K562 (cell line): Measurements from ENCODE around the gene SMAP2. TPM values are rescaled to one million over a fixed set of nuclear protein-coding genes. Genes with fewer than 3 reads are reported as not detected.

ENCODE experiments used
- ATAC-seq: fragments of 200-7000 bp; cut with Tn5 transposase; 3 replicates; pipeline ENCODE4 v1.9.1; 2020; ENCODE audit warnings: moderate library complexity
- BruUV-seq: library from RNA; stranded (reverse); fragments of 400-500 nt; replicated peaks from 2 replicates; lab custom pipeline; 2021; lab: Mats Ljungman, UMichigan
- CTCF ChIA-PET: fragments of 300-600 bp; formaldehyde crosslinking; extraction: SDS; loops from one replicate; lab custom pipeline; 2021; ENCODE audit warnings: low intra/inter-chr PET ratio; lab: Yijun Ruan, JAX
- POLR2A ChIA-PET: fragments of 300-600, 350-650 bp; sonication (Branson Sonifier 250); formaldehyde crosslinking; extraction: SDS; loops from one replicate; lab custom pipeline; 2021; ENCODE audit warnings: antibody characterized with exemption, inconsistent platforms; lab: Yijun Ruan, JAX
- DNase-seq, 4 experiments: peaks; one replicate each; pipeline versions ENCODE4 v3.0.0 to v3.0.0-alpha.2; 2011 to 2018; ENCODE audit warnings: low spot score in 3 of 4, mixed read lengths in 3 of 4; ENCODE audit errors: extremely low read depth in 1 of 4
- FAIRE-seq: peaks from 2 replicates; lab custom pipeline; 2011; peaks lifted over from hg19 to GRCh38; lab: Jason Lieb, UNC
- H2AFZ ChIP-seq: 2 replicates; pipeline ENCODE4 v1.6.0; 2011; ENCODE audit warnings: low read depth, low read length, control low read depth, inconsistent platforms
- H3K27ac ChIP-seq: fragments of 200-600 bp; 3 replicates; pipeline ENCODE4 v1.8.0; 2011; ENCODE audit warnings: low read depth, mild to moderate bottlenecking, control low read depth, inconsistent platforms, low read length, moderate library complexity, mixed read lengths; ENCODE audit errors: extremely low read depth
- H3K27me3 ChIP-seq, 2 experiments: fragments of 300-600 bp in 1 of 2; 2 replicates in 1 of 2; 3 replicates in 1 of 2; pipeline versions ENCODE4 v1.6.0 to v1.8.0; 2011; ENCODE audit warnings: inconsistent platforms in 2 of 2, low read length in 2 of 2, mild to moderate bottlenecking in 1 of 2, mixed read lengths in 1 of 2, moderate library complexity in 1 of 2; ENCODE audit not compliant: control insufficient read depth in 2 of 2, insufficient read depth in 2 of 2
- H3K36me3 ChIP-seq: fragments of 300-600 bp; 3 replicates; pipeline ENCODE4 v1.8.0; 2011; ENCODE audit warnings: mild to moderate bottlenecking, low read length, inconsistent platforms; ENCODE audit not compliant: control insufficient read depth, insufficient read depth
- H3K4me1 ChIP-seq, 2 experiments: fragments of 200-600 bp in 1 of 2; replicated peaks in 1 of 2; 2 replicates in 1 of 2; 3 replicates in 1 of 2; pipeline versions ENCODE4 v1.5.1 to v1.8.0; 2011; ENCODE audit warnings: inconsistent platforms in 2 of 2, low read length in 2 of 2, mild to moderate bottlenecking in 1 of 2, mixed read lengths in 1 of 2, moderate library complexity in 1 of 2; ENCODE audit not compliant: control insufficient read depth in 2 of 2, insufficient read depth in 2 of 2
- H3K4me2 ChIP-seq: 2 replicates; pipeline ENCODE4 v1.6.1; 2011; ENCODE audit warnings: low read length, control low read depth, inconsistent platforms, mixed read lengths; ENCODE audit not compliant: insufficient read depth
- H3K4me3 ChIP-seq: fragments of 200-600 bp; sonication (generic), shearing (Covaris generic); 2 replicates; pipeline ENCODE4 v1.5.1; 2016; ENCODE audit warnings: control low read depth, inconsistent platforms
- H3K79me2 ChIP-seq: fragments of 200-600 bp; 3 replicates; pipeline ENCODE4 v1.8.0; 2011; ENCODE audit warnings: low read length, inconsistent platforms; ENCODE audit not compliant: control insufficient read depth, insufficient read depth
- H3K9ac ChIP-seq, 2 experiments: 2 replicates each; pipeline versions ENCODE4 v1.6.0 to v1.6.1; 2011; ENCODE audit warnings: low read depth in 2 of 2, low read length in 2 of 2, control low read depth in 1 of 2, inconsistent platforms in 1 of 2, mild to moderate bottlenecking in 1 of 2, mixed read lengths in 1 of 2; ENCODE audit not compliant: insufficient read depth in 1 of 2
- H3K9me1 ChIP-seq: one replicate; pipeline ENCODE4 v1.6.0; 2011; ENCODE audit warnings: inconsistent platforms, mild to moderate bottlenecking, low read length, moderate library complexity; ENCODE audit not compliant: control insufficient read depth, insufficient read depth
- H3K9me3 ChIP-seq: replicated peaks from 2 replicates; pipeline ENCODE4 v1.5.1; 2011; ENCODE audit warnings: low read depth, low read length, inconsistent platforms; ENCODE audit not compliant: control insufficient read depth, insufficient read depth
- H4K20me1 ChIP-seq: replicated peaks from 2 replicates; pipeline ENCODE4 v1.6.1; 2011; ENCODE audit warnings: low read length, inconsistent platforms, mixed read lengths; ENCODE audit not compliant: control insufficient read depth, insufficient read depth
- CBX5 ChIP-seq: IDR thresholded peaks from 2 replicates; pipeline ENCODE4 v1.6.1; 2014; ENCODE audit warnings: low read depth, borderline replicate concordance
- CCNT2 ChIP-seq: IDR thresholded peaks from 2 replicates; pipeline ENCODE4 v1.6.1; 2011; ENCODE audit warnings: borderline replicate concordance, low read depth, mild to moderate bottlenecking, moderate library complexity, mixed read lengths, low read length; ENCODE audit not compliant: insufficient read length; ENCODE audit errors: extremely low read depth
- JUN ChIP-seq, 2 experiments: sonication (generic) in 1 of 2; formaldehyde crosslinking in 1 of 2; IDR thresholded peaks; 2 replicates each; pipeline versions ENCODE4 v1.6.1 to v1.8.0; 2012 to 2022; ENCODE audit warnings: borderline replicate concordance in 2 of 2, mild to moderate bottlenecking in 2 of 2, improper control_type of control experiment in 1 of 2, low read depth in 1 of 2, low read length in 1 of 2, missing genetic modification reagents in 1 of 2
- RBM25 ChIP-seq: fragments of 200-400 bp; formaldehyde crosslinking; IDR thresholded peaks from 2 replicates; pipeline ENCODE4 v1.6.1; 2018; ENCODE audit warnings: low read length, low read depth, moderate library complexity; ENCODE audit not compliant: severe bottlenecking
- SOX6 ChIP-seq: fragments of 450-650 bp; IDR thresholded peaks from 2 replicates; pipeline ENCODE4 v1.6.1; 2014; ENCODE audit warnings: mild to moderate bottlenecking
- ZNF175 ChIP-seq: fragments of 200-800 bp; sonication (Bioruptor generic); IDR thresholded peaks from 2 replicates; pipeline ENCODE4 v1.6.1; 2016; ENCODE audit warnings: low read depth, mild to moderate bottlenecking, missing genetic modification characterization, missing compliant biosample characterization
- ZNF274 ChIP-seq: IDR thresholded peaks from 2 replicates; pipeline ENCODE4 v1.6.1; 2011; ENCODE audit warnings: low read depth, mild to moderate bottlenecking, low read length, moderate library complexity, borderline replicate concordance
- ZNF75A ChIP-seq: fragments of 450-650 bp; formaldehyde crosslinking; IDR thresholded peaks from 2 replicates; pipeline ENCODE4 v1.4.0; 2020; ENCODE audit warnings: mild to moderate bottlenecking
- WGBS: fragments of 100-300 bp; shearing (Covaris generic); methylation state at CpG from one replicate; pipeline ENCODE4 v1.1.6; 2016; ENCODE audit warnings: low coverage, mixed read lengths; ENCODE audit not compliant: insufficient coverage; ENCODE audit errors: missing lambda C conversion rate; 5-methylcytosine and 5-hydroxymethylcytosine counted together
- in situ Hi-C: fragments of 300-500 bp; cut with MboI; formaldehyde crosslinking; loops from 4 replicates; pipeline ENCODE4 v1.15.0; 2018; ENCODE audit warnings: inconsistent platforms, mixed read lengths
- intact Hi-C: fragments of 100-400 bp; cut with micrococcal nuclease; formaldehyde crosslinking; loops from 2 replicates; pipeline ENCODE4 v1.14.2; 2022
- polyA plus RNA-seq, 8 experiments: library from polyadenylated mRNA; depleted of rRNA in 4 of 8; stranded (reverse) in 5 of 8; unstranded in 3 of 8; fragments of >200 nt; fragmentation: Nextera tagmentation in 2 of 8; fragmentation: Illumina TruSeq in 1 of 8; extraction: Ambion mirVana in 2 of 8; extraction: Trizol in 1 of 8; gene quantifications; 2 replicates each; pipeline versions ENCODE4 v1.2.1 to v1.2.3, GENCODE V29; 2011 to 2014; ENCODE audit warnings: inconsistent platforms in 1 of 8, missing spikeins in 1 of 8
- total RNA-seq, 7 experiments: library from RNA; depleted of rRNA in 6 of 7; stranded (reverse); fragments of >200 nt in 6 of 7; fragmentation: Illumina TruSeq in 2 of 7; extraction: Trizol in 2 of 7; gene quantifications; 2 replicates each; pipeline versions ENCODE4 v1.2.1 to v1.2.3, GENCODE V29; 2011 to 2021; ENCODE audit warnings: low replicate concordance in 1 of 7
- TF ChIP-seq, protein P1 (sequence below), 2 experiments: fragments of 450-650 bp in 1 of 2; IDR thresholded peaks; 2 replicates each; pipeline ENCODE4 v1.6.1; 2011 to 2017; ENCODE audit warnings: low read depth in 2 of 2, antibody characterized with exemption in 1 of 2, borderline replicate concordance in 1 of 2, low read length in 1 of 2, mild to moderate bottlenecking in 1 of 2, mixed read lengths in 1 of 2; ENCODE audit not compliant: control insufficient read depth in 1 of 2
- TF ChIP-seq, protein P2 (sequence below): fragments of 250-450 bp; sonication (Bioruptor Pico); IDR thresholded peaks from 2 replicates; pipeline ENCODE4 v1.8.0; 2022; ENCODE audit warnings: inconsistent platforms
- TF ChIP-seq, protein P3 (sequence below): conservative IDR thresholded peaks from 2 replicates; pipeline ENCODE4 v1.6.1; 2011; ENCODE audit warnings: low read depth, mild to moderate bottlenecking, low read length; ENCODE audit not compliant: control insufficient read depth
- TF ChIP-seq, protein P4 (sequence below): fragments of 450-650 bp; IDR thresholded peaks from 2 replicates; pipeline ENCODE4 v1.6.1; 2018; ENCODE audit warnings: mild to moderate bottlenecking, low read depth; ENCODE audit not compliant: partially characterized antibody

SMAP2 gene
- total and polyA plus RNA-seq, 9 of the 15 experiments (the other 6 are each of a cell fraction or from before 2014, with no cell fraction given) = 38.7 to 212 (median 94.1) TPM

DNA sequence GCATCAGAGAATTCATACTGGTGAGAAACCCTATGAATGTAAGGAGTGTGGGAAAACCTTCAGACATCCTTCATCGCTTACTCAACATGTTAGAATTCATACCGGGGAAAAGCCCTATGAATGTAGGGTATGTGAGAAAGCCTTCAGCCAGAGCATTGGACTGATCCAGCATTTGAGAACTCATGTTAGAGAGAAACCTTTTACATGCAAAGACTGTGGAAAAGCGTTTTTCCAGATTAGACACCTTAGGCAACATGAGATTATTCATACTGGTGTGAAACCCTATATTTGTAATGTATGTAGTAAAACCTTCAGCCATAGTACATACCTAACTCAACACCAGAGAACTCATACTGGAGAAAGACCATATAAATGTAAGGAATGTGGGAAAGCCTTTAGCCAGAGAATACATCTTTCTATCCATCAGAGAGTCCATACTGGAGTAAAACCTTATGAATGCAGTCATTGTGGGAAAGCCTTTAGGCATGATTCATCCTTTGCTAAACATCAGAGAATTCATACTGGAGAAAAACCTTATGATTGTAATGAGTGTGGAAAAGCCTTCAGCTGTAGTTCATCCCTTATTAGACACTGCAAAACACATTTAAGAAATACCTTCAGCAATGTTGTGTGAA is 89.5 kb downstream of the SMAP2 start:
- in situ Hi-C loops = no loop called here
- Histone ChIP-seq H3K27me3 (no peaks in the 10 kb centered on the region), H3K36me3 (peaks cover 30% of the 10 kb centered on the region), H3K4me3 (no peak overlapping the region), H2AFZ (no peak overlapping the region), H4K20me1 (no peaks in the 10 kb centered on the region), H3K79me2 (no peaks in the 10 kb centered on the region), H3K4me1 (no peaks in the 10 kb centered on the region), H3K4me2 (no peak overlapping the region), H3K27ac (no peak overlapping the region), H3K9me3 (peaks cover 37% of the 10 kb centered on the region), H3K9ac (no peak overlapping the region), H3K9me1 (no peaks in the 10 kb centered on the region)
- no TSS peak for BruUV-seq
- WGBS = 57% methylated on average over 3 of the region's 3 CpGs
- CTCF ChIA-PET = no interaction called here
- intact Hi-C loops = no loop called here
- POLR2A ChIA-PET = no interaction called here
- peak; percentile 38; the same call in 2 of the 3 replicates for ATAC-seq
- FAIRE-seq = no peak
- no peak for DNase-seq
- peak; percentile 63; the same call in 1 of the 2 replicates for TF ChIP-seq SOX6
- peak; percentile 53 for TF ChIP-seq RBM25
- TF ChIP-seq, protein P1, sequence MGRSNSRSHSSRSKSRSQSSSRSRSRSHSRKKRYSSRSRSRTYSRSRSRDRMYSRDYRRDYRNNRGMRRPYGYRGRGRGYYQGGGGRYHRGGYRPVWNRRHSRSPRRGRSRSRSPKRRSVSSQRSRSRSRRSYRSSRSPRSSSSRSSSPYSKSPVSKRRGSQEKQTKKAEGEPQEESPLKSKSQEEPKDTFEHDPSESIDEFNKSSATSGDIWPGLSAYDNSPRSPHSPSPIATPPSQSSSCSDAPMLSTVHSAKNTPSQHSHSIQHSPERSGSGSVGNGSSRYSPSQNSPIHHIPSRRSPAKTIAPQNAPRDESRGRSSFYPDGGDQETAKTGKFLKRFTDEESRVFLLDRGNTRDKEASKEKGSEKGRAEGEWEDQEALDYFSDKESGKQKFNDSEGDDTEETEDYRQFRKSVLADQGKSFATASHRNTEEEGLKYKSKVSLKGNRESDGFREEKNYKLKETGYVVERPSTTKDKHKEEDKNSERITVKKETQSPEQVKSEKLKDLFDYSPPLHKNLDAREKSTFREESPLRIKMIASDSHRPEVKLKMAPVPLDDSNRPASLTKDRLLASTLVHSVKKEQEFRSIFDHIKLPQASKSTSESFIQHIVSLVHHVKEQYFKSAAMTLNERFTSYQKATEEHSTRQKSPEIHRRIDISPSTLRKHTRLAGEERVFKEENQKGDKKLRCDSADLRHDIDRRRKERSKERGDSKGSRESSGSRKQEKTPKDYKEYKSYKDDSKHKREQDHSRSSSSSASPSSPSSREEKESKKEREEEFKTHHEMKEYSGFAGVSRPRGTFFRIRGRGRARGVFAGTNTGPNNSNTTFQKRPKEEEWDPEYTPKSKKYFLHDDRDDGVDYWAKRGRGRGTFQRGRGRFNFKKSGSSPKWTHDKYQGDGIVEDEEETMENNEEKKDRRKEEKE (IDR thresholded peaks at IDR 0.05; ENCODE audit: borderline replicate concordance in 1 of 2, control insufficient read depth in 1 of 2, low read depth in 2 of 2, low read length in 1 of 2) = 0 out of 4 replicates have a peak, but pooled peaks of 1 of the 2 experiments have one; percentile 21
- TF ChIP-seq, protein P2, sequence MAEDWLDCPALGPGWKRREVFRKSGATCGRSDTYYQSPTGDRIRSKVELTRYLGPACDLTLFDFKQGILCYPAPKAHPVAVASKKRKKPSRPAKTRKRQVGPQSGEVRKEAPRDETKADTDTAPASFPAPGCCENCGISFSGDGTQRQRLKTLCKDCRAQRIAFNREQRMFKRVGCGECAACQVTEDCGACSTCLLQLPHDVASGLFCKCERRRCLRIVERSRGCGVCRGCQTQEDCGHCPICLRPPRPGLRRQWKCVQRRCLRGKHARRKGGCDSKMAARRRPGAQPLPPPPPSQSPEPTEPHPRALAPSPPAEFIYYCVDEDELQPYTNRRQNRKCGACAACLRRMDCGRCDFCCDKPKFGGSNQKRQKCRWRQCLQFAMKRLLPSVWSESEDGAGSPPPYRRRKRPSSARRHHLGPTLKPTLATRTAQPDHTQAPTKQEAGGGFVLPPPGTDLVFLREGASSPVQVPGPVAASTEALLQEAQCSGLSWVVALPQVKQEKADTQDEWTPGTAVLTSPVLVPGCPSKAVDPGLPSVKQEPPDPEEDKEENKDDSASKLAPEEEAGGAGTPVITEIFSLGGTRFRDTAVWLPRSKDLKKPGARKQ (CRISPR knock-in tag) = peak; percentile 88; the same call in 1 of the 2 replicates
- peak; percentile 17; the same call in 1 of the 2 replicates for TF ChIP-seq JUN (IDR thresholded peaks at IDR 0.05; ENCODE audit: borderline replicate concordance, low read depth, low read length)
- TF ChIP-seq JUN (CRISPR knock-in tag; IDR thresholded peaks at IDR 0.05; ENCODE audit: borderline replicate concordance) = no peak
- TF ChIP-seq, protein P3, sequence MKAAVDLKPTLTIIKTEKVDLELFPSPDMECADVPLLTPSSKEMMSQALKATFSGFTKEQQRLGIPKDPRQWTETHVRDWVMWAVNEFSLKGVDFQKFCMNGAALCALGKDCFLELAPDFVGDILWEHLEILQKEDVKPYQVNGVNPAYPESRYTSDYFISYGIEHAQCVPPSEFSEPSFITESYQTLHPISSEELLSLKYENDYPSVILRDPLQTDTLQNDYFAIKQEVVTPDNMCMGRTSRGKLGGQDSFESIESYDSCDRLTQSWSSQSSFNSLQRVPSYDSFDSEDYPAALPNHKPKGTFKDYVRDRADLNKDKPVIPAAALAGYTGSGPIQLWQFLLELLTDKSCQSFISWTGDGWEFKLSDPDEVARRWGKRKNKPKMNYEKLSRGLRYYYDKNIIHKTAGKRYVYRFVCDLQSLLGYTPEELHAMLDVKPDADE = peak; percentile 84
- TF ChIP-seq ZNF175 = no peak
- TF ChIP-seq CBX5 = peak; percentile 35; the same call in 1 of the 2 replicates
- TF ChIP-seq CCNT2 = no peak
- TF ChIP-seq ZNF274 = peak; percentile 100
- peak; percentile 88 for TF ChIP-seq ZNF75A
- TF ChIP-seq, protein P4, sequence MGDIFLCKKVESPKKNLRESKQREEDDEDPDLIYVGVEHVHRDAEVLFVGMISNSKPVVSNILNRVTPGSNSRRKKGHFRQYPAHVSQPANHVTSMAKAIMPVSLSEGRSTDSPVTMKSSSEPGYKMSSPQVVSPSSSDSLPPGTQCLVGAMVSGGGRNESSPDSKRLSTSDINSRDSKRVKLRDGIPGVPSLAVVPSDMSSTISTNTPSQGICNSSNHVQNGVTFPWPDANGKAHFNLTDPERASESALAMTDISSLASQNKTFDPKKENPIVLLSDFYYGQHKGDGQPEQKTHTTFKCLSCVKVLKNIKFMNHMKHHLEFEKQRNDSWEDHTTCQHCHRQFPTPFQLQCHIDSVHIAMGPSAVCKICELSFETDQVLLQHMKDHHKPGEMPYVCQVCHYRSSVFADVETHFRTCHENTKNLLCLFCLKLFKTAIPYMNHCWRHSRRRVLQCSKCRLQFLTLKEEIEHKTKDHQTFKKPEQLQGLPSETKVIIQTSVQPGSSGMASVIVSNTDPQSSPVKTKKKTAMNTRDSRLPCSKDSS = peak; percentile 82
